ENCODE measurements around the gene CLCN4.

Gene CLCN4

DNA sequence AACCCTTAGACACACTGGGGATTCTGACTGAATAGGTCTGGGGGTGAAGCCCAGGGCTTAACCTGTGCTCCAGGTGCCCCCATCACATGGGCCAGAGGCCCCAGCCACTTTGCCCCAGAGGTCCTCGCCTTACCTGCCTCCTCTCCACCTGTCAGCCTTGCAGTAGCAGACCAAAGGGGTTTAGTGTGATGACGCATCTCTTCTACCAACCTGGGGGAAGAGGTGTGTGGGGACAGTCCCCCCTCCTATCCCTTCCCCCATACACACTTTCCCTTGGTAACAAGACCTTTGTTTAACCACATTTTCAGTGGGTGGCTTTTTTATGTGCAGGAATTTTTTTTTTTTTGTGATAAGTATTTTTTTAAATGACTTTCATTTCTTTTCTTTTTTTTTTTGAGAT, 6.3 kb downstream of the CLCN4 start:
- TF ChIP-seq, protein P1, sequence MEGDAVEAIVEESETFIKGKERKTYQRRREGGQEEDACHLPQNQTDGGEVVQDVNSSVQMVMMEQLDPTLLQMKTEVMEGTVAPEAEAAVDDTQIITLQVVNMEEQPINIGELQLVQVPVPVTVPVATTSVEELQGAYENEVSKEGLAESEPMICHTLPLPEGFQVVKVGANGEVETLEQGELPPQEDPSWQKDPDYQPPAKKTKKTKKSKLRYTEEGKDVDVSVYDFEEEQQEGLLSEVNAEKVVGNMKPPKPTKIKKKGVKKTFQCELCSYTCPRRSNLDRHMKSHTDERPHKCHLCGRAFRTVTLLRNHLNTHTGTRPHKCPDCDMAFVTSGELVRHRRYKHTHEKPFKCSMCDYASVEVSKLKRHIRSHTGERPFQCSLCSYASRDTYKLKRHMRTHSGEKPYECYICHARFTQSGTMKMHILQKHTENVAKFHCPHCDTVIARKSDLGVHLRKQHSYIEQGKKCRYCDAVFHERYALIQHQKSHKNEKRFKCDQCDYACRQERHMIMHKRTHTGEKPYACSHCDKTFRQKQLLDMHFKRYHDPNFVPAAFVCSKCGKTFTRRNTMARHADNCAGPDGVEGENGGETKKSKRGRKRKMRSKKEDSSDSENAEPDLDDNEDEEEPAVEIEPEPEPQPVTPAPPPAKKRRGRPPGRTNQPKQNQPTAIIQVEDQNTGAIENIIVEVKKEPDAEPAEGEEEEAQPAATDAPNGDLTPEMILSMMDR (IDR thresholded peaks at IDR 0.05; ENCODE audit: low read depth, low read length, missing control alignments) = no peak
- Histone ChIP-seq H3K27me3 (replicated peaks) (no peaks in the 10 kb centered on the region), H3K4me3 (ENCODE audit: low read depth, low read length) (no peak overlapping the region), H3K27ac (no peak overlapping the region), H3K36me3 (replicated peaks) (no peaks in the 10 kb centered on the region)
- DNase-seq = no peak
- in situ Hi-C loops (cut with HindIII; ENCODE audit: low pct_ligation_motif_present, low sequenced_read_pairs) = no loop called here

DNA sequence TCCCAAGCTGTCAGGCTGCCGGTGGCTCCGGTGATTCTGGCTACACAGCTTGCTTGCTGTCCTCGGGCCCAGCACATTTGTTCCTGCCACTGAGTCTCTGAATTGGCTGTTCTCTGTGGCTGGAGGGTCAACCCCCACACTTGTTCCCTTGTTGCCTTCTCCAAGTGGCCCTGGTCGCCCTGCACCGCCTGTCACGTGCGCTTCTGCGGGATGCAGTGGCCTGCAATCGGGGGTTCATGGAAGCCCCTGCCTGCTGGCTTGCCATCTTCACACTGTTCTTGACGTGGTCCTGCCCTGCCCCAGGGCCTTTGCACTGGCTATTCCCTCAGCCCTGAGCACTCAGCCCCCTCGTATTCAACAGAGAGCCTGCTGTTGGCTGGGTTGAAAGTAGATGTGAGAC, 8.1 kb downstream of the CLCN4 start:
- H3K27ac ChIP-seq = no peak overlapping the region

DNA sequence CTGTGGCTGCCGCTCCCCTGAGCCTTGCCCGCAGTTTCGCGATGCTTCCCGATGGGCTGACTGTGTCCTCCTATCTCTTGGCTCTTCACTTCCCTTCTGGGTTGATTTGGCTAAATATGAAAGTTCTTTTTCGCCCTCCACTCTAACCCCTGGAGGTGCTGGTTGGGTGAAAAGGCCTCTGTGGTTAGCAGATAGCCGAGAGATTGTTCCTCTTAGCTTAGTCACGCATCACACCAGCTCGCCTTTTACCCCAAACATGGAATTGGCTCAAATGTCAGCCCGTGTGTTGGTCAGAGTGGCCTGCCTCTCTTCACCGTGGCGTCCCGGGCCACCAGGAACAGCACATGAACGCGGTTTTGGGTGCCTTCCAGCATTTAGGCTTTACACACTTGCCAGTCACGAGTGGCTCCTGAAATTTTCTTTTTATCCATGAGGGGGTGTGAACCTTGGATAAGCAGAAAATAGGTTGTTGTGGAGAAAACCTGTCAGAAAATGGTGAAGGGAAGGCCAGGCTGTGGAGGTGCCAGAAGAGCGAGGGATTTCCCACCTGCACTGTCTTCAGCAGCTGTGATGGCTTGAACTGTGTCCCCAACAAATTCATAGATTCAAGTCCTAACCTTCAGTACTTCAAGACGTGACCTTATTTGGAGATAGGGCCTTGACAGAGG, 8.9 kb downstream of the CLCN4 start:
- Histone ChIP-seq H3K27me3 (replicated peaks) (no peaks in the 10 kb centered on the region), H3K27ac (no peak overlapping the region), H3K36me3 (replicated peaks) (no peaks in the 10 kb centered on the region), H3K4me3 (ENCODE audit: low read depth, low read length) (no peak overlapping the region)
- TF ChIP-seq, protein P1 (IDR thresholded peaks at IDR 0.05; ENCODE audit: low read depth, low read length, missing control alignments) = no peak
- DNase-seq = no peak
- in situ Hi-C loops (cut with HindIII; ENCODE audit: low pct_ligation_motif_present, low sequenced_read_pairs) = no loop called here

More for the DNA sequence above, 8.1 kb downstream of the CLCN4 start:
- DNase-seq = no peak
- in situ Hi-C loops (cut with HindIII; ENCODE audit: low pct_ligation_motif_present, low sequenced_read_pairs) = no loop called here
- TF ChIP-seq, protein P1 (IDR thresholded peaks at IDR 0.05; ENCODE audit: low read depth, low read length, missing control alignments) = no peak
- Histone ChIP-seq H3K36me3 (replicated peaks) (no peaks in the 10 kb centered on the region), H3K27me3 (replicated peaks) (no peaks in the 10 kb centered on the region), H3K4me3 (ENCODE audit: low read depth, low read length) (no peak overlapping the region)

DNA sequence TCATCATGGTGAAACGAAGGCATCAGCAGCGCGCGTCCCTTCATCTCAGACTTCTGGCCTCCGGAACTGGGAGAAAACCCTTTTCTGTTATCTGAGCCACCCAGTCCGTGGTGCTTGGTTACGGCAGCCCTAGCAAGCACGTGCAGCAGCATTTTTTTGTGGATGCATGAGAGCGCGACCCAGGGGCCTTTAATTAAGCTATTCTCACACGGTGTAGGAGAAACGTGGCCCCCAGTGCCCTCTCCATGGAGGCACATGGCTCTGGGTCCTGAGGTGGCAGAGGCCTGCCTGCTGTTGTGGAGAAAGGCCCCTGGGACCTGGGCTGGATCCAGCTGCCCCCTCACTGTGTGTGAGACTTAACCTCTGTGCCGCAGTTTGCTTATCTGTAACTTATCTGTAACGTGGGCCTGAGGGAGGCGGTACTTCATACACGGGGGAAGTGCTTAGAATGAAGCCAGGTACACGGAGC, 9.5 kb downstream of the CLCN4 start:
- Histone ChIP-seq H3K27ac (no peak overlapping the region), H3K36me3 (replicated peaks) (no peaks in the 10 kb centered on the region), H3K27me3 (replicated peaks) (no peaks in the 10 kb centered on the region), H3K4me3 (ENCODE audit: low read depth, low read length) (no peak overlapping the region)
- in situ Hi-C loops (cut with HindIII; ENCODE audit: low pct_ligation_motif_present, low sequenced_read_pairs) = no loop called here
- TF ChIP-seq, protein P1 (IDR thresholded peaks at IDR 0.05; ENCODE audit: low read depth, low read length, missing control alignments) = no peak
- no peak for DNase-seq

DNA sequence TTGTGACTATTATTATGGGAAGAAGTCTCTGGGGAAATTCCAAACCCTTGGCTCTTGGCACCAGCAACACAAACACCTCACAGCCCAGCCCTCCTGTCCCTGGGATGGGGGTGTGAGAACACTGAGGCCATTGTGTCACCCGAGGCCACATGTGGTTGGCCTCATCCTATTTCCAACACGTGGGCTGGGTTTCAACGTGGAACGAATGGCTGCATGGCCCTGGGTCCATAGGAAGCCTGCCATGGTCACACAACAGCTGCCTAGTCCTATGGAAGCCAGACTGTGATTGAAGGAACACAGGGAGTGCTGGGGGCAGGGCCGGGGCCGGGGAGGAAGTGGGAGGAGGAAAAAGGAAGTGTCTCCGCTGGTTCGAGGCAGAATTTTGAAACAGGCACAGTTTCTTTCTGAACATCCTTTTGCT, 10.0 kb downstream of the CLCN4 start:
- in situ Hi-C loops (cut with HindIII; ENCODE audit: low pct_ligation_motif_present, low sequenced_read_pairs) = no loop called here

More for the DNA sequence above, 10.0 kb downstream of the CLCN4 start:
- Histone ChIP-seq H3K36me3 (replicated peaks) (no peaks in the 10 kb centered on the region), H3K27ac (no peak overlapping the region), H3K27me3 (replicated peaks) (no peaks in the 10 kb centered on the region), H3K4me3 (ENCODE audit: low read depth, low read length) (no peak overlapping the region)
- TF ChIP-seq, protein P1 (IDR thresholded peaks at IDR 0.05; ENCODE audit: low read depth, low read length, missing control alignments) = no peak
- no peak for DNase-seq
